ENCODE results near the gene MAPK8IP2.

MAPK8IP2 gene

GRCh38 chr22:50608996-50609395 lies 8.4 kb downstream of the MAPK8IP2 start:
- TF ChIP-seq CTCF (IDR thresholded peaks at IDR 0.05; ENCODE audit: extremely low read depth, insufficient read depth, missing control alignments), result no peak
- in situ Hi-C loops (cut with MboI; ENCODE audit: low pct_unique_long_range_greater_than_20kb, low sequenced_read_pairs, unreplicated experiment), result no loop called here
- DNase-seq (ENCODE audit: low spot score), result no peak

DNA sequence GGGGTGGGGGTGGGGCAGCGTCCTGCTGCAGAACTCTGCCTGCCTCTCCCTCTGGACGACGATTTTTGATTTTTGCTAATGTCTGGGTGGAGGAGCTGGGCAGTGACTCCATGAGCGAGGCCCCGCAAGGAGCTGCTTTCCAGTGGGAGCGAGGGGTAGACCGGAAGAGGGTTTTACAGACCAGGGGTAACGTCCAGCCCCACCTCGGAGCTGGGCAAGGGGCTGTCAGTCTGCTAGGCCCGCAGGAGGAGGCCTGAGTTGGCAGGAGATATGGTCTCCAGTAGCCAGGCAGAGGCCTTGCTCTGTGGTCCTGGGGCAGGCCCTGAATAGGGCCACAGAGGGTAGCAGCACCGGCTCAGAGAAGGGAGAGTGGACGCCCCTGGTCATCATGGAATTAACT lies 9.0 kb downstream of the MAPK8IP2 start:
- TF ChIP-seq CTCF (IDR thresholded peaks at IDR 0.05; ENCODE audit: extremely low read depth, insufficient read depth, missing control alignments), result no peak
- no peak for DNase-seq (ENCODE audit: low spot score)
- in situ Hi-C loops (cut with MboI; ENCODE audit: low pct_unique_long_range_greater_than_20kb, low sequenced_read_pairs, unreplicated experiment), result no loop called here

GRCh38 chr22:50610041-50610451 lies 9.5 kb downstream of the MAPK8IP2 start:
- TF ChIP-seq CTCF (IDR thresholded peaks at IDR 0.05; ENCODE audit: extremely low read depth, insufficient read depth, missing control alignments), result no peak
- no peak for DNase-seq (ENCODE audit: low spot score)
- in situ Hi-C loops (cut with MboI; ENCODE audit: low pct_unique_long_range_greater_than_20kb, low sequenced_read_pairs, unreplicated experiment), result no loop called here

- no peak for TF ChIP-seq CTCF (IDR thresholded peaks at IDR 0.05; ENCODE audit: extremely low read depth, insufficient read depth, missing control alignments)
- no peak for DNase-seq (ENCODE audit: low spot score)
- in situ Hi-C loops (cut with MboI; ENCODE audit: low pct_unique_long_range_greater_than_20kb, low sequenced_read_pairs, unreplicated experiment), result no loop called here
Observed at GRCh38 chr22:50610581-50610980, 10.0 kb downstream of the MAPK8IP2 start.

DNA sequence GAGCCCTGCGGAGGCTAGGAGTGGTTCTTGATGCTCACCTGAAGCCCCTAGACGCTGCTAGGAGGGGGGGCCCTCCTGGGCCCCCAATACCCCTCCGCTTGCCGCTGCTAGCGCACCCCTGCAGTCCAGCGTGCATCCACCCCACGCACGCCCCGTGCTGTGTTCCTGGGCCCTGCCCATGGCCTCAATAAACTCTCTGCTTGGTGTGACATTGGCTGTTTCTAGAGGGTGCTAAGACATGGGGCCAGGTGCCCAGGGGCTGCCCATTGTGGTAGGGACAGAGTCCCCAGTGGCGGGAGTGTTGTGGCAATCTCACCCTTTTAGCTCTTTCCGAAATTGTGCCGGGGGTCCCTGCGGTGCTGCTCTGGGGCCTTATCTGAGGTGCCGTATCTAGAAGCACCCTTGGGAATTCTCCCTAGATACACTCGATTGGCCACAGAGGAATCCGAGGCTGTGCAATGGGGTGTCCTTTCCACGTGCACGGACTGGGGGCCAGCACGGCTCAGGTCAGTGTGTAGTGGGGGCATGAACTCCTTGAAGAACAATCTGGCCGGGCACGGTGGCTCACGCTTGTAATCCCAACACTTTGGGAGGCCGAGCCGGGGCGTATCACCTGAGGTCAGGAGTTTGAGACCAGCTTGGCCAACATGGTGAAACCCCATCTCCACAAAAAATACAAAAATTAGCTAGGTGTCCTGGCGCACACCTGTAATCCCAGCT lies 10.9 kb downstream of the MAPK8IP2 start:
- DNase-seq (ENCODE audit: low spot score), result no peak
- no peak for TF ChIP-seq CTCF (IDR thresholded peaks at IDR 0.05; ENCODE audit: extremely low read depth, insufficient read depth, missing control alignments)
- in situ Hi-C loops (cut with MboI; ENCODE audit: low pct_unique_long_range_greater_than_20kb, low sequenced_read_pairs, unreplicated experiment), result no loop called here

- TF ChIP-seq CTCF (IDR thresholded peaks at IDR 0.05; ENCODE audit: extremely low read depth, insufficient read depth, missing control alignments), result no peak
- DNase-seq (ENCODE audit: low spot score), result no peak
- in situ Hi-C loops (cut with MboI; ENCODE audit: low pct_unique_long_range_greater_than_20kb, low sequenced_read_pairs, unreplicated experiment), result no loop called here
Observed at GRCh38 chr22:50612168-50612527, 11.6 kb downstream of the MAPK8IP2 start.

All from GM13977 (cell line).